NCI-H1436 treated with DMSO at 0.1 percent for 48 hours (cell line): ENCODE results near the gene ZNF578.
A peak's percentile ranks its signal among the peaks of the same experiment; 100 is the strongest.
"Not testable (repeated sequence)": the region's sequence is repeated elsewhere in the genome, so short reads cannot be mapped to it uniquely, and the experiment has no call there.

Source experiments
- DNase-seq: peaks from one replicate; lab custom pipeline; 2025; lab: John Stamatoyannopoulos, UW

ZNF578 gene

DNA sequence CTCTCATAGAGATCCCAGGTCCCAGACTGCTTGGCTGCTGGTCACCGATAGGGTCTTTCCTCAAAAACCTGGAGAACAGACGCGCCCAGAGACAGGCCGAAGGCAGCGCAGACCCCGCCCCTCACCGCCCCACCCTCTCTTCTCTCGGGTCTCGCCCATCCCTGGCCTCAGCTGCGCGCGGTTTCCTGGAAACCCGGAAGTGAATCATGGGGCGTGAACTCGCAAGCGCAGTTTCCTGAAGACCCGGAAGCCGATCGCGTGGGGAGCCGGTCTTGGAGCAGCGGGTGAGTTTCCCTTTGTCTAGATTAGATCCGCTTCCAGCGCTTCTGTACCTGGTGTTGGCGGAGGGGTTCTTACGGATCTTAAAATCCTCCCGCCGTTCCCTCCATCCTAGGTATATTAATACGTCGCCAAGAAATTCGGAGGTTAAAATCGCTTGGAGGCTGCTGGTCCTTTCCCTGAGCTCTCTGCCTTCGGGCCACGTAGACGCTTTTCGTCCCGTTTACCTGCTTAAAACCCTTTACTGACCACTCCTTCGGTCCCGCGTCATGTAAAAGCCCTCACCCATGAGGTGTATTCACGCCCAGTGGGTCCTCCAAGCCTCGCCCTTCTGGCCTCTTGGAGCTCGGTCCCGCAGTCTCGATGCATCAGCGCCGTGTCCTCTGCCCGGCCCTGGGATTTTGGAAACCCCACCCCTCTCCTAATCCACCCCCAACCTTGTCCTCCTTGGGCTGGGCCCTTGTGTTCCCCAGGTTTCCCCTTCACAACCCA lies at the start of gene ZNF578:
TSS of gene ZNF578 (plus strand) at position 230 of the 771 bp plus-strand sequence. CDS start 48,293 bp downstream, outside the sequence.
- peak; percentile 53 for DNase-seq

DNA sequence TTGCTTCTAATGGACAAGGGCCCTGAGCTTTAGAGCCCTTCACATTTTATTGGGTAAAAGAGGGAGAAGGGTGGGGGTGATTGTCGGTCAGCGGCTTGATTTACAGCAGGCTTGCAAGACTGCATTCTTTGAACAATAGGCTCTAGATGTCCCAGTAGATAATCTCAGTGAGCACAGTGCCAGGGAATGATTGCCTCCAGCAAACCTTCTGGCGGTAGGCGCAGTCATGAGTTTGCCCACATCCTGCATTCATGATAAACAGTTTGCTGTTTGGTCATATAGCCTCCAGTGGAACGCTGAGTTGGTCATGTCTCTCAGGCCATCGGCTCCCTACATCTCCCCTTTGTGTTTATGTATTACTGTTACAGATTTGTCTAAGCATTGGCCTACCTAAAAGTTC lies 43.1 kb upstream of the ZNF578 start:
- no peak for DNase-seq

DNA sequence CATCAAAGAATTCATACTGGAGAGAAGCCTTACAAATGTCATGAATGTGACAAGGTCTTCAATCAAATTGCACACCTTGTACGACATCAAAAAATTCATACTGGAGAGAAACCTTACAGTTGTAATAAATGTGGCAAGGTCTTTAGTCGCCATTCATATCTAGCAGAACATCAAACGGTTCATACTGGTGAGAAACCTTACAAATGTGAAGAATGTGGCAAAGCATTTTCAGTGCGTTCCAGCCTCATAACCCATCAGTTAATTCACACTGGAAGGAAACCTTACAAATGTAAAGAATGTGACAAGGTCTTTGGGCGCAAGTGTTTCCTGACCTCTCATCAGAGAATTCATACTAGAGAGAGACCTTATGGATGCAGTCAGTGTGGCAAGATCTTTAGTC lies 37.6 kb upstream of the ZNF578 start:
- DNase-seq, result no peak

DNA sequence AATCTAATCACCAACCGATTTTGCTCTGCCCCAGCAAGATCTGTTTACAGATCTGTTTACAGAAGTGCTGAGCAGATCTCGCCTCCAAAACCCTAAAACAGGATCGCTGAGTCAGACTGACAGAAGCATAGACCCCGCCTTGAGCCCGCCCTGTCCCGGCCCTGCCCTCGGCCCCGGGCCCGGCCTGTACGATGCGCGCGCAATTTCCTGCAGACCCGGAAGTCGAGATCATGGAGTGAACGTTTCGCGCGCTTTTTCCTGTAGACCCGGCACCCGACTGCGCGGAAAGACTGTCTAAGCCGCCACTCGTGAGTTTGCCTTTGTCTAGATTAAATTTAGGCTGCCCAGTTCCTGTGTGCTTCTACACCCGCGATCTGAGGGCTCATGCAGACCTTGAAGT lies 24.4 kb upstream of the ZNF578 start, which contains the start of gene ZNF534:
TSS of gene ZNF534 (plus strand) at position 212 of the 400 bp plus-strand sequence. CDS start 2,327 bp downstream, outside the sequence.
- DNase-seq, result no peak

DNA sequence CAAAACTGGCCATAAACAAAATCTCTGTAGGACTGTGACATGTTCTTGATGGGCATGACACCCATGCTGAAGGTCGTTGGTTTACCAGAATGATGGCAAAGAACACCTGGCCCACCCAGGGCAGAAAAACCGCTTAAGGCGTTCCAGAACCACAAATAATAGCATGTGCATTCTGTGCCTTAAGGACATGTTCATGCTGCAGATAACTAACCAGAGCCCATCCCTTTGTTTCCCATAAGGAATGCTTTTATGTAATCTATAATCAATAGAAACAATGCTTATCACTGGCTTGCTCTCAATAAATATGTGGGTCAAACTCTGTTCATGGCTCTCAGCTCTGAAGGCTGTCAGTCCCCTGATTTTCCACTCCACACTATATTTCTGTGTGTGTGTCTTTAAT lies 11.2 kb upstream of the ZNF578 start:
- no peak for DNase-seq

DNA sequence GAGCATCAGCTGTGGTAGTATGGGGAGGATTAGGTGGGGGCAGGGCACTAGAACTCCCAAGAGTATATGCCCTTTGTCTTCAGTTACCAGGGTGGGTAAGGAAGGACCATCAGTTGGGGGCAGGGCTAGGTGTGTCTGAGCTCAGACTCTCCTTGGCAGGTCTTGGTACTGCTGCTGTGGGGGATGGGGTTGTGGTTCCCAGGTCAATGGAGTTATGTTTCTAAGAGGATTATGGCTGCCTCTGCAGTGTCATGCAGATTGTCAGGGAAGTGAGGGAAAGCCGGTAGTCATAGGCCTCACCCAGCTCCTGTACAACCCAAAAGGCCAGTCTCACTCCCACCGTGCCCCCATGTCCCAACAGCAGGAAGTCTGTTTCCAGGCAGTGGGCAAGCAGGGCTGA lies 8.8 kb upstream of the ZNF578 start:
- no peak for DNase-seq

DNA sequence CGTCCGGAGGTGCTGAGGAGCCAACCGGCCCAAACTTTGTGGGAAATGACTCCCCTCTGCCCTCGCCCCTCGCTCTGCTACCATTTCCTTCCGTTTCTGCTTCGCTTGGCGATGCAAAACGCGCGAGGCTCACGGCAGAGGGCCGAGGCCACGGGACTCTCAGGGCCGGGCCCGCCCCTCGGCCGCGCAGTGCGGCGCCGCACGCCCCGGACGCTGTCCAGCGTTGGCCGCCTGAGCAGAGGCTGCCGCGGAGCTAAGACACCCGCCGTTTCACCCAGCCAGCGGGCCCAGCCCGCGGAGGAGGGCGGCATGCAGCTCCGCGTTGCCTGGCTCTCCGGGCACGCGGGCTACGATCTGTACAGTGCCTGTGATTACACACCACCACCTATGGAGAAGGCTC lies 2.1 kb upstream of the ZNF578 start:
- DNase-seq, result no peak

DNA sequence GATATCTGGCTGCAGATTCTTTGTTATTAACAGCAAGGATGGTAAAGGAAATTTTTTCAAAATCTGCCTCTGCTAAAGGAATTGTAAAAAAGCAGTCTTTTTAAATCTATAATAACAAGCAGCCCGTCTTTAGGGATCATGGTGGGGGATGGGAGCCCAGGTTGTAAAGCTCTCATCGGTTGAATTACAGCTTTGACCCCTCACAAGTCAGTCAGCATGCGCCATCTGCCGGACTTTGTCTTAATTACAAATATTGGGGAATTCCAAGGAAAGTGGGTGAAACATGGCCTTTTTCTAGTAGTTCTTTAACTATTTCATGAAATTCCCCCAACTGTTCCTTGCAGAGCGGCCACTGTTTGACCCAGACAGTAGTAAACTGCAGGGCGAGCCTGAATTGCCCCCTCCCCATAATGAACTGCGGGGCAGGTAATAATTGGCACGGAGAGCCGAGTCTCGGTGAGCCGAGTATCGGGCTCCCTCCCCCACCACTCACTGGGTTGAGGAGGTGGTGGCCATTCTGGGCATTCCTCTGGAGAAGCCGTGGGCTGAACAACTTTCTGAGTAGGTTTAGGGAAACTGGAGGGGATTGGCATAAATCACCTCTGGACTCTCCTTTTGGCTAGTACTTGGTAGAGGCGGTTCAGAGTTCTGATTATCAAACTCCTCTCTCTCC lies 11.6 kb downstream of the ZNF578 start:
- no peak for DNase-seq

DNA sequence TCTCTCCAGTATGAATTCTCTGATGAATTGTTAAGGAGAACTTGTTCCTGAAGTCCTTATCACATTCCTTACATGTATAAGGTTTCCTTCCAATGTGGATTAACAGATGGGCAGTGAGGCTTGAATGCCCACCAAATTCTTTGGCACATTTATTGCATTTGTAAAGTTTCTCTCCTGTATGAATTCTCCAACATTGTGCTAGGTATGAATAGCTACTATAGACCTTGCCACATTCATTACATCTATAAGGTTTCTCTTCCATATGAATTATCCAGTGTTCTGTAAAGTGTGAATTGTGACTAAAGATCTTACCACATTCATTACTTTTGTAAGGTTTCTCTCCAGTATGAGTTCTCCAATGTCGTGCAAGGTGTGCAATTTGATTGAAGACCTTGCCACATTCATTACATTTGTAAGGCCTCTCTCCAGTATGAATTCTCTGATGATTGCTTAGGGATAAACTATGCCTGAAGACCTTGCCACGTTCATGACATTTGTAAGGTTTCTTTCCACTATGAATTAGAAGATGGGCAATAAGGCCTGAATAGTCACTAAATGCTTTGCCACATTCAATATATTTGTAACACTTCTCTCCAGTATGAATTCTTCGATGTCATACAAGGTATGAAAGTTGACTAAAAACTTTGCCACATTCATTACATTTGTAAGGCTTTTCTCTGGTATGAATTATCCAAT lies 20.4 kb downstream of the ZNF578 start:
- DNase-seq, result no peak

DNA sequence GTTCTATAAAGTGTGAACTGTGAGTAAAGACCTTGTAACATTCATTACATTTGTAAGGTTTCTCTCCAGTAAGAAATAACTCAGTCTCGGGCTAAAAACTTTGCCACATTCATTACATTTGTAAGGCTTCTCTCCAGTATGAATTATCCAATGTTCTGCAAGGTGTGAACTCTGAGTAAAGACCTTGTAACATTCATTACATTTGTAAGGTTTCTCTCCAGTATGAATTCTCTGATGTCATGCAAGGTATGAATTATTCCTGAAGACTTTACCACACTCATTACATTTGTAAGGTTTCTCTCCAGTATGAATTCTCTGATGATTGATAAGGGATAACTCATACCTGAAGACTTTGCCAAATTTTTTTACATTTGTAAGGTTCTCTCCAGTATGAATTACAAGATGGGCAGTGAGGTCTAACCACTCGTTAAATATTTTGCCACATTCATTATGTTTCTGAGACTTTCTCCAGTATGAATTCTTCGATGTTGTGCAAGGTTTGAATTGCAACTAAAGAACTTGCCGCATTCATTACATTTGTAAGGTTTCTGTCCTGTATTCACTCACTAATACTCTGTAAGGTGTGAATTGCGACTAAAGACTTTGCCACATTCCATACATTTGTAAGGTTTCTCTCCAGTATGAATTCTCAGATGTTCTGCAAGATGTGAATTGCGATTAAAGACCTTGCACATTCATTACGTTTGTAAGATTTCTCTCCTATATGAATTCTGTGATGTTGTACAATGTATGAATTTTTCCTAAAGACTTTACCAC lies 21.2 kb downstream of the ZNF578 start:
- DNase-seq, result no peak

DNA sequence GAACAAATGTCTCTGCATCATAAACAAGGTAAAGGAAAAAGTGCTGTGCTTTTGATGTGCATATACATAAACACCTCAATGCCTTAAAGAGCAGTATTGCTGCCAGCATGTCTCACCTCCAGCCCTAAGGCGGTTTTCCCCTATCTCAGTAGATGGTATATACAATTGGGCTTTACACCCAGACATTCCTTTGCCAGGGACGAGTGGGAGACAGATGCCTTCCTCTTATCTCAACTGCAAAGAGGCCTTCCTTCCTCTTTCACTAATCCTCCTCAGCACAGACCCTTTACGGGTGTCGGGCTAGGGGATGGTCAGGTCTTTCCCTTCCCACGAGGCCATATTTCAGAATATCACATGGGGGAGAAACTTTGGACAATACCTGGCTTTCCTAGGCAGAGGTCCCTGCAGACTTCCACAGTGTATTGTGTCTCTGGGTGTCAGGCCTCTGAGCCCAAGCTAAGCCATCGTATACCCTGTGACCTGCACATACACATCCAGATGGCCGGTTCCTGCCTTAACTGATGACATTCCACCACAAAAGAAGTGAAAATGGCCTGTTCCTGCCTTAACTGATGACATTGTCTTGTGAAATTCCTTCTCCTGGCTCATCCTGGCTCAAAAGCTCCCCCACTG lies 30.9 kb downstream of the ZNF578 start:
- DNase-seq, result not testable (repeated sequence)

DNA sequence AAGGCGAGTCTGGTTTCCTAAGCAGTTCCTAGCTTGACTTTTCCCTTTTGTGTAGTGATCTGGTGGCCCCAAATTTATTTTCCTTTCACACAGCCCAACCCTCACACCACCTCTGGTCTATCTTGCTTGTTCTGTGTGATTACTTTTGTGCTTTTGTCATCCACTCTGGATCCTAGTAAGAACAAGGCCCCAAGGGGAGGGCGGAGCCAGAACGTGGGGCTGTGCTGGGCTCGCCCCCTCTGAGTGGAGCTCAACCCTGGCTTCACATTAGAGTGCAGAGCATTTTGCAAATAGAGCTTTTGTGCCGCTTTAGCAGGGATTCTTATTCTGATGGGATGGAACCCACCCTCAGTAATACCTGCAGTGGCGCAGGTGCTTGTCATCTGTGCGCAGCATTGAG lies 31.7 kb downstream of the ZNF578 start:
- DNase-seq, result not testable (repeated sequence)

DNA sequence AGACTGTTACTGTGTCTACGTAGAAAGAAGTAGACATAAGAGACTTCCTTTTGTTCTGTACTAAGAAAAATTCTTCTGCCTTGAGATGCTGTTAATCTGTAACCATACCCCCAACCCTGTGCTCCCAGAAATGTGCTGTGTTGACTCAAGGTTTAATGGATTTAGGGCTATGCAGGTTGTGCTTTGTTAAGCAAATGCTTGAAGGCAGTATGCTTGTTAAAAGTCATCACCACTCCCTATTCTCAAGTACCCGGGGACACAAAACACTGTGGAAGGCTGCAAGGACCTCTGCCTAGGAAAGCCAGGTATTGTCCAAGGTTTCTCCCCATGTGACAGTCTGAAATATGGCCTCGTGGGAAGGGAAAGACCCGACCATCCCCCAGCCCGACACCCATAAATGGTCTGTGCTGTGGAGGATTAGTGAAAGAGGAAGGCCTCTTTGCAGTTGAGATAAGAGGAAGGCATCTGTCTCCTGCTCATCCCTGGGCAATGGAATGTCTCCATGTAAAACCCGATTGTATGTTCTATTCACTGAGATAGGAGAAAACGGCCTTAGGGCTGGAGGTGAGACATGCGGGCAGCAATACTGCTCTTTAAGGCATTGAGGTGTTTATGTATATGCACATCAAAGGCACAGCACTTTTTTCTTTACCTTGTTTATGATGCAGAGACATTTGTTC lies 32.3 kb downstream of the ZNF578 start:
- DNase-seq, result not testable (repeated sequence)

DNA sequence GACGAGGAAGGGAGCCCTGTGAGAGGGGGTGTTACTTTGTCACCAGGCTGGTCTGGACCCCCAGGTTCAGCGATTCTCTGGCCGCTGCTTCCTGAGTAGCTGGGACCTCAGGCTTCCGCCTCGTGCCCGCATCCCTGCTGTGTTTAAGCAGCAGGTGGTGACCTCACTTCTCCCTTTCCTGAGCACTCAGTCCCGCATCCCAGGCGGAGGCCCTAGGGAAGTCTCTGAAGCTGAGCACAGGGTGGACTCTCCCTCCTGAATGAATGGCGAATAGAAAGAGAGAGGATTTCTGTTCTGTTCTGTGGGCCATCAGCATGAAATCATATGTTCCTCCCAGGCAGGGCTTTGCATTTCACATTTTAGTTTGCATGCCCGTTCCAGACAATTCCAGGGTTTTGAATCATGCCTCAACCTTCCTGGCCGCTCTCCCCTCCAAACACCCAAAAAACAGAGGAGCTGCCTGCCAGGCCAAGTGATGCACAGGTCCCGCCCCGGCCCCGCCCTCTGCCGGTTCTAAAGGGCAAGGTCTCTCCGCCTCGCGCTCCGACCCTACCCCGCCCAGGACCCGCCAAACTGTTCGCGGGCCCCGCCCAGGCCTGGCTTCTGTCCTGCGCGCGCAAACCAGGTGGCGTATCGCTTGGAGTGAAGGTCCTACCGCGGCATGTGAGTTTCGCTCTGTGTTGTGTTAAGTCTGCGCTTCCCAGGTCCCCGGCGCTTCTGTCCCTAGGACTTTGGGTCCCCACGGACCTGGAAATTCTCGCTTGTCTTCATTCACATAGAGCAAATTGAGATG lies 39.0 kb downstream of the ZNF578 start:
- DNase-seq, result no peak

DNA sequence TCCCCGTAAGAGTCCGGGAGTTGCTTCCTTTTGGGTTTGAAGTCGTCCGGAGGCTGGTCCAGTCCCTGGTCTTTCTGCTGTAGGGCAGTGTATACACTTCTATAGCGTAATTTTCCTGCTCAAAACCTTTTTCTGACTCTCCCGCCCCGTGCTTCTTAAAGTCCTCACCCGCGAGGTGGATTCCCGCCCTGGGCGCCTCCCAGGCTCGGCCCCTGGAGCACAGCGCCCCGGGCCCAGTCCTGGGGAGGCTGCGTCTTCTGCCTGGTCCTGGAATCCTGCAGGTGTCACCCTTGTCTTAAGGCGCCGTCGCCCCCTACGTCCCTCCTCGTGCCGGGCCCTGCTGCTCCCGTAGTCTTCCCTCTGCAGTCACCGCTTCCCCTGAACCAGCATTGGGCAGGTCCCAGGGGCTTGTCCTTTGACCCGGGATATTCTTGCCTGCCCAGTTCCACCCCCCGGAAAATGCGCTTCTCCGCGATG lies 39.7 kb downstream of the ZNF578 start:
- no peak for DNase-seq

DNA sequence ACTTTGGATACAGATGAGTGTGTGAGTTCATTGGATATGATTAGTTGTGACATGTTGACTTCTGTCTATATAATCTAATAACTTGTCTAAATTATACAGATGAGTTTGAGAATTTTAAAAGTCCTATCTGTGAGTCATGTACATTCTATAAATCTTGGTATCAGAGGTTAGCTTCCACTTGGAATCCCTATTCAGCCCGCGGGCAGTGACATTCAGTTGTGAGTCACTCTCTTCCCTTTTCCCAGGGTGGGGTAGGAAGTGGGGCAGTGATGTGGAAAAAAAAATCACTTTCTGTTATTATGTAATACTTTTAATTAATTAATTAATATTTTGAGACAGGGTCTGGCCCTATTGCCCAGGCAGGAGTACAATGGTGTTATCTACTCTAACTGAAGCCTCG lies 41.2 kb downstream of the ZNF578 start:
- DNase-seq, result no peak

DNA sequence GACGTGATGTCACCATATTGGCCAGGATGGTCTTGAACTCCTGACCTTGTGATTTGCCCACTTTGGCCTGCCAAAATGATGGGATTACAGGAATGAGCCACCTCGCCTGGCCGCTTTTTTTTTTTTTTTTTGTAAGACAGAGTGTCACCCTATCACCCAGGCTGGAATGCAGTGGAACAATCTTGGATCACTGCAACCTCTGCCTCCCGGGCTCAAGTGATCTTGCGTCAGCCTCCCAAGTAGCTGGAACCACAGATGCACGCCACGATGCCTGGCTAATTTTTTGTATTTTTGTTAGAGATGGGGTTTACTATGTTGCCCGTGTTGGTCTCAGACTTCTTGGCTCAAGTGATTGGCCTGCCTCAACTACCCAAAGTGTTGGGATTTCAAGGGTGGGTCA lies 45.2 kb downstream of the ZNF578 start:
- no peak for DNase-seq

DNA sequence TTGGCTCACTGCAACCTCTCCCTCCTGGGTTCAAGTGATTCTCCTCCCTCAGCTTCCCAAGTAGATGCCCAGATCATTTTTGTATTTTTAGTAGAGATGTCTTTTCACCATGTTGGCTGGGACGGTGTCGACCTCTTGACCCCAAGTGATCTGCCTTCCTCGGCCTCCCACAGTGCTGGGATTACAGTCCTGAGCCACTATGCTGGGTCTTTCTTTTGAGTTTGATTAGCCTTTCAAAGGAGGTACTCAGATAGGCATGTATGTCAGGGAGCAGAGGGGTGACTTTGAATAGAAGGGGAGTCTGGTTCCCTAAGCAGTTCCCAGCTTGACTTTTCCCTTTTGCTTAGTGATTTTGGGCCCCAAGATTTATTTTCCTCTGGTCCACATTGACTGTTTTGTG lies 47.1 kb downstream of the ZNF578 start:
- DNase-seq, result not testable (repeated sequence)

DNA sequence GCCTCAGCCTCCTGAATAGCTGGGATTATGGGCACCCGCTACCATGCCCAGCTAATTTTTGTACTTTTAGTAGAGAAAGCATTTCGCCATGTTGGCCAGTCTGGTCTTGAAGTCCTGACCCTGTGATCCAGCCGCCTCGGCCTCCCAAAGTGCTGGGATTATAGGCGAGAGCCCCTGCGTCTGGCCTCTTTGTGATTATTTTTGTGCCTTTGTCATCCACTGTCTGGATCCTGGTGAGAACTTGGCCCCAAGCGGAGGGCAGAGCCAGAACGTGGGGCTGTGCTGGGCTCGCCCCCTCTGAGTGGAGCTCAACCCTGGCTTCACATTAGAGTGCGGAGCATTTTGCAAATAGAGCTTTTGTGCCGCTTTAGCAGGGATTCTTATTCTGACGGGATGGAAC lies 47.6 kb downstream of the ZNF578 start:
- DNase-seq, result not testable (repeated sequence)

DNA sequence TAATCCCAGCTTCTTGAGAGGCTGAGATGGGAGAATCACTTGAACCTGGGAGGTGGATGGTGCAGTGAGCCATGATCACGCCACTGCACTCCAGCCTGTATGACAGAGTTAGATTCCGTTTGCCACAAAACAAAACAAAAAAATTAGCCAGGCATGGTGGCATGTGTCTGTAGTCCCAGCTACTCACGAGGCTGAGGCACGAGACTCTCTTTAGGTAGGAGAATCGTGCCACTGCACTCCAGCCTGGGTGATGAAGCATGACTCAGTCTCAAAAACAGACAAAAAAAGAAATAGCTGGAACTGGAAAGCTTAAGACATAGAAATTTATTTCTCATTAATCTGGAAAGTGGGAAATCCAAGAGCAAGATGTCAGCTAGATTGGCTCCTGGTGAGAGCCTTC lies 53.9 kb downstream of the ZNF578 start:
- DNase-seq, result no peak
